Measurements from ENCODE around the gene CAPN11. TPM values are rescaled to one million over a fixed set of nuclear protein-coding genes. Genes with fewer than 3 reads are reported as not detected.

CAPN11 gene
- total RNA-seq, 1 experiment from 2014 or later, result 0.28 TPM

- Mint-ChIP-seq H3K27me3 (ENCODE audit: low read depth) (no peaks in the 10 kb centered on the region; the same call in none of the 2 replicates), H3K27ac (peak overlapping the region in 1 of 3 experiments; percentile 62; a peak in 1 of 7 replicates), H3K9me3 (no peaks in the 10 kb centered on the region), H3K4me1 (peaks cover 12 to 14% of the 10 kb centered on the region in 2 experiments), H3K36me3 (ENCODE audit: insufficient read depth in 1 of 3, low read depth in 3 of 3) (no peaks in the 10 kb centered on the region; a peak in 1 of 7 replicates), H3K4me3 (no peak overlapping the region)
- Histone ChIP-seq H3K4ac (ENCODE audit: low read depth, low read length) (no peak overlapping the region), H3K56ac (ENCODE audit: insufficient read length, low read depth, low read length) (no peak overlapping the region), H3K23ac (ENCODE audit: insufficient read length, low read depth, low read length) (no peak overlapping the region), H3K14ac (ENCODE audit: insufficient read depth, low read length) (no peak overlapping the region), H4K8ac (replicated peaks; ENCODE audit: insufficient read length, low read depth, low read length) (no peak overlapping the region), H2AK5ac (ENCODE audit: insufficient read length, low read length) (no peak overlapping the region), H4K5ac (ENCODE audit: insufficient read length, low read depth, low read length) (no peak overlapping the region), H3K9me3 (ENCODE audit: control insufficient read depth, low read depth, low read length) (no peaks in the 10 kb centered on the region), H3K79me1 (ENCODE audit: insufficient read depth, low read depth, low read length, poor library complexity, severe bottlenecking) (no peaks in the 10 kb centered on the region), H2AFZ (ENCODE audit: low read length) (no peak overlapping the region), H4K91ac (ENCODE audit: insufficient read length, low read depth, low read length) (no peak overlapping the region), H3K27me3 (ENCODE audit: insufficient read depth, low read length) (no peaks in the 10 kb centered on the region), H4K20me1 (ENCODE audit: control insufficient read depth, insufficient read depth, insufficient read length) (no peaks in the 10 kb centered on the region), H3K18ac (ENCODE audit: insufficient read length, low read depth, low read length) (no peak overlapping the region), H2BK120ac (ENCODE audit: low read depth, low read length, poor library complexity, severe bottlenecking) (no peak overlapping the region), H3K27ac (ENCODE audit: insufficient read length, low read depth, low read length) (no peak overlapping the region), H2BK12ac (ENCODE audit: insufficient read length, low read depth, low read length) (no peak overlapping the region), H3K4me1 (ENCODE audit: insufficient read depth, low read length) (peaks cover 3% of the 10 kb centered on the region; the same call in 1 of the 2 replicates), H3K23me2 (ENCODE audit: insufficient read length, low read depth, low read length, poor library complexity, severe bottlenecking) (no peaks in the 10 kb centered on the region), H3K79me2 (ENCODE audit: insufficient read depth, low read length) (no peaks in the 10 kb centered on the region), H3K4me2 (ENCODE audit: insufficient read depth, insufficient read length, low read length) (no peak overlapping the region), H2BK20ac (ENCODE audit: low read depth, low read length, poor library complexity, severe bottlenecking) (no peak overlapping the region), H3T11ph (ENCODE audit: low read length) (no peak overlapping the region), H2BK15ac (ENCODE audit: low read depth, low read length) (no peak overlapping the region), H3K9ac (ENCODE audit: extremely low read depth, insufficient read length, low read length) (no peak overlapping the region), H2BK5ac (ENCODE audit: insufficient read length, low read length) (no peak overlapping the region)
- TF ChIP-seq, protein P1, sequence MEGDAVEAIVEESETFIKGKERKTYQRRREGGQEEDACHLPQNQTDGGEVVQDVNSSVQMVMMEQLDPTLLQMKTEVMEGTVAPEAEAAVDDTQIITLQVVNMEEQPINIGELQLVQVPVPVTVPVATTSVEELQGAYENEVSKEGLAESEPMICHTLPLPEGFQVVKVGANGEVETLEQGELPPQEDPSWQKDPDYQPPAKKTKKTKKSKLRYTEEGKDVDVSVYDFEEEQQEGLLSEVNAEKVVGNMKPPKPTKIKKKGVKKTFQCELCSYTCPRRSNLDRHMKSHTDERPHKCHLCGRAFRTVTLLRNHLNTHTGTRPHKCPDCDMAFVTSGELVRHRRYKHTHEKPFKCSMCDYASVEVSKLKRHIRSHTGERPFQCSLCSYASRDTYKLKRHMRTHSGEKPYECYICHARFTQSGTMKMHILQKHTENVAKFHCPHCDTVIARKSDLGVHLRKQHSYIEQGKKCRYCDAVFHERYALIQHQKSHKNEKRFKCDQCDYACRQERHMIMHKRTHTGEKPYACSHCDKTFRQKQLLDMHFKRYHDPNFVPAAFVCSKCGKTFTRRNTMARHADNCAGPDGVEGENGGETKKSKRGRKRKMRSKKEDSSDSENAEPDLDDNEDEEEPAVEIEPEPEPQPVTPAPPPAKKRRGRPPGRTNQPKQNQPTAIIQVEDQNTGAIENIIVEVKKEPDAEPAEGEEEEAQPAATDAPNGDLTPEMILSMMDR (conservative IDR thresholded peaks at IDR 0.05), result no peak
- WGBS (ENCODE audit: extremely low coverage, insufficient read length, low lambda C conversion rate), result no CpG with 5 or more reads among the region's 9 CpGs
- DNase-seq, result no peak
Observed at GRCh38 chr6:44178424-44179071, 19.9 kb downstream of the CAPN11 start.

Measured in H9 (cell line).